Dedifferentiated amniotic fluid mesenchymal stem cell (primary cell): ENCODE results near the gene YPEL3.
A peak's percentile ranks its signal among the peaks of the same experiment; 100 is the strongest.

Experiments used
- DNase-seq: peaks from one replicate; pipeline ENCODE4 v3.0.0-alpha.2; 2016; ENCODE audit errors: extremely low spot score

Gene YPEL3

DNA sequence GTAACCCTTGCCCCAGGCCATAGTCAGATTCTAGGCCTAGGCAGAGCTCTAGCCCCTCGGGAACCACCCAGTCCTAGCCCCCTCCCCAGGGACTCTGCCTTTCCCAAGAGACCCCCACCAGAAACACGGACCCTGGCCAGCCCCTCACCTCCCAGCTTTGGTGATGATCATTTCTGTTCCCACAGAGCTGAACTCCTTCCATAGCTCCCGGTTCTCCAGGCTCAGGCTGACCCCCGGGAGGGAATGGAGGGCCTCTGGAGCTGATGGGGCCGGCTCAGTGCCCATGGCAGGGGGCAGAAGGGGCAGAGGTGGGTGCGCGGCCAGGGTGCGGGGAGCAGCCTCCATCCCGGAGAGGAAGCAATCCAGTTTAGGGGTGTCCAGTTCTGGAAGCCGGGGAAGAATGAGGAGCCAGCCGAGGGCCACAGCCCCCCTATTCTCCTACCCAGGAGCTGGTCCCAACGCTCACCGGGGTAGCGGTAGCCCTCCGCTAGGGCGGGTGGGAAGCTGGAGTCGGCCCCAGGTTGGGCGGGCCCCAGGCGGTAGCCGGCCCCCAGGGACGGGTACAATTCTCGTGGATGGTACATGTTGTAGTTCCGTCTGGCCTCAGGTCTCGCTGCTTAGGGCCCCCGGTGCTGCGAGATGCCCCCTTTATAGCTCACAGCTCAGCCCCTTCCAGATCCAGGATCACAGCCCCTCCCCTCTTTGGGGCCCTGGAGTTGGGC, 5.2 kb downstream of the YPEL3 start:
- no peak for DNase-seq

GRCh38 chr16:30088832-30089624, 7.0 kb downstream of the YPEL3 start:
- DNase-seq: no peak

DNA sequence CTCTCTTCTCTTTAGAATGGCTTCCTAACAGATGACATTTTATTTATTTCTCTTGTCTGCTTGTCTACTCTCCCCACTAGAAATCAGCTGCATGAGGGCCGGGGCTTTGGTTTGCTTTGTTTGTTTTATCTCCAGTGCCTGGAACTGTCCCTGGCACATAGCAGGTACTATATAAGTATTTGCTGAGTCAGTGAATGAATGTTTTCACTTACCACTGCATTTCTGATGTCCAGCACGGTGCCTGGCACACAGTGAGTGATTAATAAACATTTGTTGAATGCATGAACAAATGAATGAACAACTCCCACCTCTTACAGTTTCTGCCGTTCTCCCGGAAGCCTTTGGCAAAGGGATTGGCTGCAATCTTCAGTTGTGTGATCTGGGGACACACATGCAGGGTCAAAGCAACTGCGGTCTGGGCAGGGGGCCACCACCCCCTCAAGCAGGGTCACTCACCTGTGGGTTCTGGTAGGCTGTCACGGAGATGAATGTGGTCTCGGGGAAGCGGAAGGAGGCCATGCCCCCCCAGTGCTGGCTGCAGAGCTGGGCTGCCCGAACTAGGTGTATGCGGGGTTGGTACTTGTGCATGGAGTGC, 7.7 kb downstream of the YPEL3 start:
- DNase-seq: no peak

DNA sequence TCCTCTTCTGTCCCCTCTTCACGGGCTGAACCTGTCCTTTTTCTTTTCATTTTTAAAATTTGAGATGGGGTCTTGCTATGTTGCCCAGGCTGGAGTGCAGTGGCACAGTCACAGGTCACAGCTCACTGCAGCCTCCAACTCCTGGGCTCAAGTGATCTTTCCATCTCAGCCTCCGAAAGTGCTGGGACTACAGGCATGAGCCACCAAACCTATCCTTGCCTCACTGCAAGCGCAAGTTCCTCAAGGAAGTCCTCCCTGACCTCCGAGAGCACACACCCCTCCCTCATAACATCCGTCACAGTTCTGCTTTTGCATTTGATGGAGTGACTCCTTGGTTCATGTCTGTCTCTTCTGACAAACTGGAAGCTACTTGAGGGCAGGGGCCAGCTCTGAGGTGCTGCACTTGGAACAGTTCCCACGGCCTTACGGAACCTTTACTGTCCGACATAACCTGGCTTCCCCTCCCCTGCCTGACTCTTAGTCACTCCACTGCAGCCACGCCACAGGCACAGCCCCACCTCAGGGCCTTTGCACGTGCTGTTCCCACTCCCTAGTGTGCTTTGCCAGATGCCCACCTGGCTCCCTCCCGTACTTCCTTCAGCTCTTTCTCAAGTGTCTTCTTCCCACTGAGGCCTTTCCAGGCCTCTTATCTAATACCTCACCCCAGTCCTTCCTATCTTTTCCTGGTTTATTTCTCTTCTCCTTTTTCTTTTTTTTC, 8.7 kb downstream of the YPEL3 start:
- no peak for DNase-seq

- no peak for DNase-seq
Observed at GRCh38 chr16:30086291-30087140, 9.5 kb downstream of the YPEL3 start.

DNA sequence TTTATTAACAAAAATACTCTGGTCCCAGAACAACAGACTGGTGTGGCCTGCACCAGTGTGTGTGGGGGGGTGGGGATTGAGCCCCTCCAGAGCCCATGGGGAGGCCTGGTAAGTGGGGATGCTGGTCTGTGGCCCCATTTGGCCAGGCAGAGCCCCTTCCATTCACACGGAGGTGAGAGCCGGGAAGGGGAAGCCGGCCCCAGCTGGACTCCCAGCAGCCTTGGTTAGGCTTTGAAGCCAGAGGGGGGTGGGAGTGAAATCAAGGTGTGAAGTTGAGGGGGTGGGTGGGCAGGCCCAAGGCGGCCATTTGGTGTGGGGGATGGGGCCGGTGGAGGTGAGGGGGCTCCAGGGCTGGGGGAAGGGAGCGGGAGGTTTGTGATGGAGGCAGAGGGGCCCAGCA, 10.2 kb downstream of the YPEL3 start:
- DNase-seq: no peak

GRCh38 chr16:30085247-30085646, 10.8 kb downstream of the YPEL3 start:
- DNase-seq: no peak

GRCh38 chr16:30084816-30085159, 11.2 kb downstream of the YPEL3 start:
- DNase-seq: no peak

DNA sequence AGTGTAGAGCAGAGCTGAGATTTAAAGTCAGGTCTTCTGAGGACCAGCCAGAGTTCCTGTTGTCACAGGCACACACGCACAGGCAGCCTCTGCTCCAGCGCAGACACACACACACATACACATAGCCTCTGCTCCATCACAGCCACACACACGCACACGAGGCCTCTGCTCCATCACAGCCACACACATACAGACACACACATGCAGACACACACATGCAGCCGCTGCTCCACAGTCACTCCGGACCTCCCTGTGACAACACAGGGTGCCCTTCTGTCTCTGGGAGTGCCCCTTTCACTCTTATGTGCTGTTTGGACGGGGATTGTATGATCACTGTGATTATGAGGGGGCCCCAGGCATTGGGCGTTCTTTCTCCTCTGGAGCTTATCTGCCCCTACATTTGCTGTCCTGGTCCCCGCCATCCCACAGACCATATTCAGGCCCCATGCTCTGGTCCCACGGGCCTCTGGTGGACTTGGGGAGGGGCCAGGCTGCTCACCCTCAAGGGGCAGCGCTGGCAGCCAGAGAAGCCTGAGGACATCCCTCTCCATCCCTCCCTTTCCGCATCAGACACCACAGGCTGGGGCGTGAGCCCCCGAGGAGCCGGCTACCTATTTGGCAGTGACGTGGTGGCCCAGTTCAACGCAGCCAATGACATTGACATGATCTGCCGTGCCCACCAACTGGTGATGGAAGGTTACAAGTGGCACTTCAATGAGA, 11.8 kb downstream of the YPEL3 start:
- DNase-seq: no peak

- no peak for DNase-seq
Observed at GRCh38 chr16:30083216-30084055, 12.6 kb downstream of the YPEL3 start.

DNA sequence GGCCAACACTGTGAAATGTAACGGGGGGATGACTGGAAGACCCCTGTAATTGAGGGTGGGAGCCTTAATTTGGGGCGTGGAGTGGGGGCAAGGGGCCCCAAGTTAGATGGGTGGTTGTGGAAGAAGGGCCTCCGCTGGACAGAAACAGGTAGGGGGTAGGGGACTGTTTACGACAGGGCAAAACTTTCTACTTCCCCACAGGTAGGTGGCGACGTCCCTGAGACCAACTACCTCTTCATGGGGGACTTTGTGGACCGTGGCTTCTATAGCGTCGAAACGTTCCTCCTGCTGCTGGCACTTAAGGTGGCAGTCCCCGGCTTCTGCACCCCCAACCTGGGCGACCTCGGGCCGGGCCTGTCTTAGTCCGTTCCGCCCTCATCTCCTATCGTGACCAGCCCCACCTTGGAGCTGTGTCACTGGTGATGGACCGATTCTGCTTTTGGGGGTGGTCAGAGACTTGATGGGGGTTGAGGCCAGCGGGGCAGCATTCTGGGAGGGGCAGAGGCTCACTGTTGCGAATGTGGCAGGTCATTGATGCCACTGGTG, 13.4 kb downstream of the YPEL3 start:
- no peak for DNase-seq

DNA sequence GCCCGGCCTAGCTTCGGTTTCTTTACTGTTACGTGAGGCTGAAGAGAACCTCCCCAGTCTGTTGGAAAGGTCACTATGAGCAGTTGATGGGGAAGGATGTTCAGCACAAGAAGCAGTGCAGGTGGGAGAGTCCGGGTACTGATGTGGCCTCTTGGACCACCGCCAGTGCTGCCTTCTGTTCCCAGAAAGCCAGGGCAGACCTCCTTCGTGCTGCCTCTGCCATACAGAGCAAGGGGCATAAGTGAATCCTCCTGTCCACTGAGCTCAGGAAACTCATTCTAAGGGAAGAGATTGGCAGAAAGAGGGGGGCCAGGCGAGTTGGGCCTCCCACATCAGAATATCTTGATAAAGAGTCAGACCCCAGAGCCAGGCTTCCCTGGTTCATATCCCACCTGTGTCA, 16.5 kb downstream of the YPEL3 start:
- DNase-seq: no peak

GRCh38 chr16:30078744-30079143, 17.3 kb downstream of the YPEL3 start:
- DNase-seq: no peak

- no peak for DNase-seq
Observed at GRCh38 chr16:30077656-30078055, 18.4 kb downstream of the YPEL3 start.

- DNase-seq: no peak
Observed at GRCh38 chr16:30076276-30076791, 19.7 kb downstream of the YPEL3 start.

- peak; percentile 86 for DNase-seq
Observed at GRCh38 chr16:30075503-30076275, 20.3 kb downstream of the YPEL3 start, which contains the start of gene PPP4C. TSS of gene PPP4C (plus strand) at chr16:30075994. CDS start at chr16:30076378, 384 bp downstream.

GRCh38 chr16:30070490-30070889, 25.5 kb downstream of the YPEL3 start:
- no peak for DNase-seq
